ENCODE results near the gene EIF2AK2.
A peak's percentile ranks its signal among the peaks of the same experiment; 100 is the strongest.

Gene EIF2AK2

DNA sequence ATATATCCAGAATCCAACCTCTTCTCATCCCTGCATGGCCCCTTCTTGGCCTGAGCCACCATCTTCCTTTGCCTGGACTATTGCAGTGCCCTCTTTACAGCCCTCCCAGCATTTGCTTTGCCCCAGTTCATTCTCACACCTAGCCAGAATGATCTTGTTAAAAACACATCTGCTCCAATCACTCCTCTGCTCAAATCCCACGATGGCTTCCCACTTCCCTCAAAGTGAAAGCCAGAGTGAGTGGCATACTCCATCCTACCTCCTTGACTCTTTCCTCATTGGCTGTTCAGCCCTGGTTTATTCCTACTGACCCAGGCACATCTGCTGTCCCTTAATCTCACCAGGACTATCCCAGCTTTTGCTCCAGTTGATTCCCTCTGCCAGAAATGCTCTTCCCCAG, 17.0 kb upstream of the EIF2AK2 start:
- DNase-seq (ENCODE audit: insufficient read length, low spot score) (no peak), FAIRE-seq (no peak)

GRCh38 chr2:37171624-37171950, 14.8 kb upstream of the EIF2AK2 start:
- no peak for FAIRE-seq
- DNase-seq (ENCODE audit: insufficient read length, low spot score) = no peak

DNA sequence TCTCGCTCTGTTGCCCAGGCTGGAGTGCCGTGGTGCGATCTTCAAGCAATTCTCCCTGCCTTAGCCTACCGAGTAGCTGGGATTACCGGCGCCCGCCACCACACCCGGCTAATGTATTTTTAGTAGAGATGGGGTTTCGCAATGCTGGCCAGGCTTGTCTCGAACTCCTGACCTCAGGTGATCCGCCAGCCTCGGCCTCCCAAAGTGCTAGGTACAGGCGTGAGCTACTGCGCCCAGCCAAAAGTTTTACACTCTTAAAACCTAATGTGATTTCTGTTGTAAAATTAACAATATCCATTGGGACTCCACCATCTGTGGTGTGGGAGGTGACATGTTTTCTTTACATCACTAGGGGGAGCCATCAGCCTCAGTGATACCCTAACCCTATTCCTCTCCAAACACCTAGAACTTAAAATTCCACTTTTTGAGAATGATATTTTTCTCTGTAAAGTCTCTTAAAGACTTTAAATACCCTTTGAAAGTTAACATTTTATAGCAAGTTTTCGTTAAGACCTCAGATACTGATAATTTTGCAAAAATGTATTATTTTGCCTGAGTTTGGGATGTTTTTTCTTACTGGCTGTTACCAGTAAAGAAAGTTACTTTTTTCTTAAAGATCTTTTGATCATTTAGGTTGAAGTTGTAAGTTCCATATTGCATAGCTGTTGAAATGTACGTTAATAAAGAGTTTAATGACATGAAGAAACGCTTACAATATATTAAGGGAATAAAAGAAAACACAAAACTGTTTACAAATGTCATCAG, 11.6 kb upstream of the EIF2AK2 start:
- FAIRE-seq = peak; percentile 66
- peak; percentile 57 for DNase-seq (ENCODE audit: insufficient read length, low spot score)

- FAIRE-seq = no peak
- no peak for DNase-seq (ENCODE audit: insufficient read length, low spot score)
Observed at GRCh38 chr2:37167636-37168180, 10.9 kb upstream of the EIF2AK2 start.

- no peak for DNase-seq (ENCODE audit: insufficient read length, low spot score)
- no peak for FAIRE-seq
Observed at GRCh38 chr2:37164757-37165156, 8.0 kb upstream of the EIF2AK2 start.

DNA sequence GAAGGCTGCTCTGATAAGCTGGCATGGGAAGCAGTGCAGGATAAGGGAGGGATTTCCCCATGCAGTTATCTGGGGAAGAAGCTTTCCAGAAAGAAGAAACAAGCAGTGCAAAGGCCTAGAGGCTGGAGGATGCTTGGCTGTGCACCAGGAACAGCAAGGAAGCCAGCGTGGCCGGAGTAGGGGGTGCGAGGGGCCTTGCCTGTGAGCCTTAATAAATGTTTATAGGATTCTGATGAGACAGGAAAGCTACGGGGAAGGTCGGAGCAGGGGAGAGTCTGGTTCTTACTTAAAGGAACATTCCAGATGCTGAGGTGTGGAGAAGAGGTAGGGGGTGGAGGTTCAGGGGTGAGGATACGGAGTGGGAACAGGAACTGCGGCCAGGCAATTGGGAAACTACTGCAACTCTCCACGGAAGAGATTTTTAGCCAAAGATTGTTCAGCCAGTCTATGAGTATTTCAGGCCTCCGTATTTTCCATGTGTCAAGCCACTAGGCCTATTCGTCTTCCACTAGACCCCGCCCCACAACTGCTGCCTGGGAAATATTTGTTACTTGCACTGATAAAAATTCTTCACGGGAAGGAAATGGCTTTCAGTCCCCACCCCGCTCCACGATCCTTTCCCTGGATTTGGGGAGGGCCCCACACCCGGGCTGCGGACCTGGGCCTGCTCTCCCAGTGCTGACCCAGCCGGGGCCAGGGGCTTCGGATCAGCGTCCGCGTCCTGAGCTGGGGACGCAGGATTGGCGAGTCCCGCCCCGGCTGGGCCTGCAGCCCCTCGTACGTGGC, 516 bp downstream of the EIF2AK2 start:
- DNase-seq (ENCODE audit: insufficient read length, low spot score) = peak; percentile 14

GRCh38 chr2:37154785-37155184, 2.0 kb downstream of the EIF2AK2 start:
- FAIRE-seq (no peak), DNase-seq (ENCODE audit: insufficient read length, low spot score) (no peak)

More for the DNA sequence above, 516 bp downstream of the EIF2AK2 start:
- peak; percentile 23 for FAIRE-seq

DNA sequence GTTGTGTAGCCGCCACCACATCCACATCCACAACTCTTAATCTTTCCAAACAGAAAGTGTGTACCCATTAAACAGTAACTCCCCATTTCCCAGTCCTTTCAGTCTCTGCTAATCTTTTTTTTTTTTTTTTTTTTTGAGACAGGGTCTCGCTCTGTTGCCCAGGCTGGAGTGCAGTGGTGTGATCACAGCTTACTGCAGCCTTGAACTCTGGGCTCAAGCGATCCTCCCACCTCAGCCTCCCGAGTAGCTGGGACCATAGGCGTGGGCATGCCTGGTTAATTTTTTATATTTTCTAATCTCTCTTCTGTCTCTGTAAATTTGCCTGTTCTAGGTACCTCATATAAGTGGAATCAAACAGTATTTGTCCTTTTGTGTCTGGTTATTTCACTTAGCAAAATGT, 3.6 kb downstream of the EIF2AK2 start:
- no peak for FAIRE-seq
- no peak for DNase-seq (ENCODE audit: insufficient read length, low spot score)

- DNase-seq (ENCODE audit: insufficient read length, low spot score) = no peak
- FAIRE-seq = peak; percentile 74
Observed at GRCh38 chr2:37149626-37150322, 7.0 kb downstream of the EIF2AK2 start.

- DNase-seq (ENCODE audit: insufficient read length, low spot score) = no peak
- FAIRE-seq = no peak
Observed at GRCh38 chr2:37148325-37148724, 8.5 kb downstream of the EIF2AK2 start.

GRCh38 chr2:37146062-37146461, 10.7 kb downstream of the EIF2AK2 start:
- no peak for FAIRE-seq
- no peak for DNase-seq (ENCODE audit: insufficient read length, low spot score)

DNA sequence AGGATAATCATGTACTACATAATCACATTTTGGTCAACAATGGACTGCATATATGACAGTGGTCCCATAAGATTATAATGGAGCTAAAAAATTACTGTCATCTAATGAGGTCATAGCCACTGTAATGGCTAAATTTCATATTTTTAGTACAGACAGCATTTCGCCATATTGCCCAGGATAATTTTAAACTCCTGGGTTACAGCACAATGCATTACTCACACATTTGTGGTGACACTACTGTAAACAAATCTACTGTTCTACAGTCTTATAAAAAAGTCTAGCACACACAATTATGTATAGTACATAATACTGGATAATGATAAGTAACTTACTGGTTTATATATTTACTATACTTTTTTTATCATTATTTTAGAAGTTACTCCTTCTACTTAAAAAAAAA, 12.8 kb downstream of the EIF2AK2 start:
- DNase-seq (ENCODE audit: insufficient read length, low spot score) = no peak
- FAIRE-seq = no peak

DNA sequence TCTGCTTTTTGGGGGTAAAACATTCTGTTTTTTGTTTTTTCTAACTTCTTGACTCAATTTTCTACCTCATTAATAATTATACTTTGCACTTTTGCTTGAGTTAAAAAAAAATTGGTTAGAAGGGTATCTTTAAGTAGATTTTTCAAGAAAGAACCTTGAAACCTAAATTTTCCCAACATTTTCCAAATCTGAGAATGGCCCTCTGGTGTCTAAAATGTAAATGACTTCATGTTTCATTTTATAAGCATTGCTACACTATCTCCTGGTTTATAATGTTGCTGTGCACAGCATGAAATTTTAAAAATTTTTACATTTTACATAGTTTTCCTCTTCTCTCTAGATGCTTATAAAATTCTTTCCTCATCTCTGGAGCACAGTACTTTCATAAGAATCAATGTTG, 14.2 kb downstream of the EIF2AK2 start:
- FAIRE-seq = no peak
- DNase-seq (ENCODE audit: insufficient read length, low spot score) = no peak

DNA sequence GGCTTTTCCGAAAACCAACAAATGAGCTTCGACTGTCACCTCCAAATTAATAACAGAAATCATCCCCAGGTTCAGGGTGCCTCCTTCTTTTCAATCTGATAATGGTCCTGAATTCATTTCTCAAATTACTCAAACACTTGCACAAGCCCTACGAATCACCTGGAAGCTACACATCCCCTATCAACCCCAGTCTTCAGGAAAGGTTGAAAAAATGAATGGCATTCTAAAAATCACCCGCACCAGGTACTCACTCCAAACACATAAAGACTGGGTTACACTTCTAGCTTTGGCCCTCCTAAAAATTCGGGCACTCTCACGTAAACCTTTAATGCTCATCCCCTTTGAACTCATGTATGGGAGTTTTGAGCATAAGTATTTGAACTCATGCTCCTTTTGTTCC, 23.9 kb downstream of the EIF2AK2 start:
- no peak for FAIRE-seq
- DNase-seq (ENCODE audit: insufficient read length, low spot score) = no peak

GRCh38 chr2:37125416-37125815, 31.4 kb downstream of the EIF2AK2 start:
- no peak for FAIRE-seq

DNA sequence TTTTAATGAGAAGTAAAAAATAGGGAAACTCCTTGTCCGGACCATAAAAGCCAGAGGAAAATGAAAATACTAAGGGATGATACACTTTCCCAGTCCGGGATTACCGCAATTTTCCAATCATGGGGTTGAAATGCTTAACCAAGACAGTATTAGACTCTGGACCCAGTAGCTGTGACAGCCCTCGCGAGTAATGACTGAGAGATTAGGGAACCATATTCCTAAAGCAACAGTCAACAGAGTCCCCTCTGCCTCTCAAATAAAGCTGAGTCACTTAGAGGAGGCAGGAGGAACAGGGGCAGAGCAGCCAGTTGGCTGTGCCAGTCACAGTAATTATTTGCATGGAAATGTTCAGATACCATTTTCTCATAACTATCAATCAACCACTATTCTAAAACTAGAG, 37.6 kb downstream of the EIF2AK2 start:
- FAIRE-seq = no peak
- no peak for DNase-seq (ENCODE audit: insufficient read length, low spot score)

More at GRCh38 chr2:37125416-37125815, 31.4 kb downstream of the EIF2AK2 start:
- no peak for DNase-seq (ENCODE audit: insufficient read length, low spot score)

DNA sequence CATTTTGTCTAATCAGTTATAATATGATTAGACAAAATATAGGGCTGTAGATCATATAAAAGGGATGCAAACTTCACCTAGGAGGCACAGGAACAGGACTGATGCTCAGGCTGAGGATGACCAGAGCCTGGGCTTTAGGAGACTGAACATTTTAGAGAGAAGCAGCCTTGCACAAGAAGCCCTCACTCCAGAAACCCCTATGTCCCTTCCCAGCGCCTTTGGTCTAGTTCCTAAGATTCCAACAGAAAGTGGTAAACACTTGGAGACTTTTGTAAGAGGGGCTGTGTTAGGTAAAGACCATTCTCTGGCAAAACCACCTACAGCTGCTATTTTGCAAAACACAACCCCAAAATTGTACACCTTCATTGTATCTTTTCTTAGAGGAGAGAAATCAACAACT, 39.2 kb downstream of the EIF2AK2 start:
- no peak for DNase-seq (ENCODE audit: insufficient read length, low spot score)
- no peak for FAIRE-seq

GRCh38 chr2:37111958-37112357, 44.8 kb downstream of the EIF2AK2 start:
- no peak for FAIRE-seq
- no peak for DNase-seq (ENCODE audit: insufficient read length, low spot score)

DNA sequence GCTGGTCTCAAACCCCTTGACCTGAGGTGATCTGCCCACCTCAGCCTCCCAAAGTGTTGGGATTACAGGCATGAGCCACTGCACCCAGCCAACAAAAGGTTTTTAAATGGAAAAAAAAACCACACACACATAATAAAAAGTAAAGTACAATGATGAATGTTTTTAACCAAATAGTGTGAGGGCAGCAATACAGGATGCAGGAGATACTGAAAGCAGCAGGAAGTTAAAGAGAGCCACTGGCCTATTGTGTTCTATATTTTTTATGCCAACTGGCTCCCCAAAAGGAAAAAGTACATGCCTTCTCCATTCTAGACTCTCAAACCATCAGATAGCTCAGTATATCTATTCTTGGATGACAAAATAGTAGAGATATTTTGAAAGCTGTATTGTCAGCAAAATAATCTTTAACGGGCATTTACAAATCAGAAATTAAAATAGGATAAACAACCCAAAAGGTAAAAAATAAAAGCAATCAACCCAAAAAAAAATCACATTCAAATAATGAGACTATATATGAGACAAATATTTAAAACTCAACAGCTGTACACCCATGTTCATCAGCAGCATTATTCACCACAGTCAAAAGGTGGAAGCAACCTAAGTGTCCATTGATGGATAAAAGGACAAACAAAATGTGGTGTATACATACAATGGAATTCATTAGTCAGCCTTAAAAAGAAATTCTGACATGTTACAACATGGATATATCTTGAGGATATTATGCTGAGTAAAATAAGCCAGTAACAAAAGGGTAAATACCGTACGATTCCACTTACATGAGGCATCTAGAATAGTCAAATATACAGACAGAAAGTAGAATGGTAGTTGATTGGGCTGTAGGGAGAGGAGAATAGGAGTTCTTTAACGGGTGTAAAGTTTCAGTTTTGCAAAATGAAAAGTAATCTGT, 46.2 kb downstream of the EIF2AK2 start:
- FAIRE-seq = no peak

DNA sequence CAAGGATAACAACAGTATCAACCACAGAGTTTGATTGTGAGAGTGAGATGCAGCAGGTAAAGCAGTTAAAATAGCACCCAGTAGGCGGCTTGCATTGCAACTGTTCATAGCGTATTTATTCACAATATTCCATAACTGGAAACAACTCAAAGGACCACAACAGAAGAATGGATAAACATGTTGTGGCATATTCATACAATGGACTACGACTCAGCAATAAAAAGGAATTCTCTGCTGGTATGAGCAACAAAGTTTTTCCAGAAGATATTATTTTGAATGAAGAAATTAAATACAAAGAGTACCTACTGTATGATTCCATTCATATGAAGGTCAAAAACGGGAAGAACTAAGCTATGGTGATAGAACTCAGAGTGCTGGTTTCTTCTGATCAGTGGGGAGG, 47.3 kb downstream of the EIF2AK2 start:
- no peak for DNase-seq (ENCODE audit: insufficient read length, low spot score)
- no peak for FAIRE-seq

More for the DNA sequence above, 46.2 kb downstream of the EIF2AK2 start:
- no peak for DNase-seq (ENCODE audit: insufficient read length, low spot score)

Measured in GM19239 (cell line).